Stimulated activated CD4-positive, alpha-beta T cell treated with anti-CD3 and anti-CD28 coated beads, Interleukin-15, amount 100 ng/mL, for 24 hours (primary cell): ENCODE results near the gene LANCL1.
"Not testable (repeated sequence)": the region's sequence is repeated elsewhere in the genome, so short reads cannot be mapped to it uniquely, and the experiment has no call there.

Source experiments
- DNase-seq: peaks from one replicate; pipeline ENCODE4 v3.0.0-alpha.2; 2020

Gene LANCL1

GRCh38 chr2:210458395-210458794 is 18.2 kb downstream of the LANCL1 start:
- no peak for DNase-seq

- no peak for DNase-seq
Measured at GRCh38 chr2:210456571-210456970, 20.0 kb downstream of the LANCL1 start.

DNA sequence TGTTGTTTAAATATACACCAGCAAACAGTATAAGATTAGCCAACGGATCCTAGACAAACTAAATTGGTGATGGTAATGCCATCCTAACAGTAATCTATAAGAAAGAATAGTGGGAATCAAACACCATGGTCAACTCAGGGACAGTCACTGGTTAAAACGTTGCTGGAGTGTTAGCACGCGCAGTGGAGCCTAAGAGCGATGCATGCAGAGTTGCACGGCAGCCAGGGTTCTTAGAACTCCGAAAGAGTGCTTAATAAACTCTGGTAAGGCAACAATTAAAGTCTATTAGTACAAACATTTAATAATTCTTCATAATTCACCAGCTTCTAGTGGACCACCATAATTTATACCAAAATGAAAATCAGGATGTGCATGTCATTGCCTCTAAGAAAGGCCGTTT is 22.2 kb downstream of the LANCL1 start:
- DNase-seq: no peak

GRCh38 chr2:210452194-210452593 is 24.4 kb downstream of the LANCL1 start:
- DNase-seq: no peak

DNA sequence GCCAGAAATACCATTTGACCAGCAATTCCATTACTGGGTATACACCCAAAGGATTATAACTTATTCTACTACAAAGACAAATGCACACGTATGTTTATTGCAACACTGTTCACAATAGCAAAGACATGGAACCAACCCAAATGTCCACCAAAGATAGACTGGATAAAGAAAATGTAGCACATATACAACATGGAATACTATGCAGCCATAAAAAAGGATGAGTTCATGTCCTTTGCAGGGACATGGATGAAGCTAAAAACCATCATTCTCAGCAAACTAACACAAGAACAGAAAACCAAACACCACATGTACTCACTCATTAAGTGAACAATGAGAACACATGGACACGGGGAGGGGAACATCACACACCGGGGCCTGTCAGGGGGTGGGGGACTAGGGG is 25.6 kb downstream of the LANCL1 start:
- DNase-seq: not testable (repeated sequence)

DNA sequence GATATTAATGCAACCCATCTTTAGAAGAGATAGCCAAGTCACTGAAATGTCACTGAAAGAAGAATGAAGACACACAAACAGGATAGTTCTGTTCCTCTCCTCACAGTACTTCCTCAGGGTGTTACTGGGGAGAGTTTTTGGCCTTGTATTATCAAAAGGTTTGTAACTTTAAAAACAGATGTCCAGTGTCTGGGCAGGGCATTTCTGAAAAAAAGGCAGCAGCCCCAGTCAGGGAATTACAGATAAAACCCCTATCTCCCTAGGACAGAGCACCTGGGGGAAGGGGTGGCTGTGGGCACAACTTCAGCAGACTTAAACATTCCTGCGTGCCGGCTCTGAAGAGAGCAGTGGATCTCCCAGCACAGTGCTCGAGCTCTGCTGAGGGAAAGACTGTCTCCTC is 30.8 kb downstream of the LANCL1 start:
- no peak for DNase-seq

DNA sequence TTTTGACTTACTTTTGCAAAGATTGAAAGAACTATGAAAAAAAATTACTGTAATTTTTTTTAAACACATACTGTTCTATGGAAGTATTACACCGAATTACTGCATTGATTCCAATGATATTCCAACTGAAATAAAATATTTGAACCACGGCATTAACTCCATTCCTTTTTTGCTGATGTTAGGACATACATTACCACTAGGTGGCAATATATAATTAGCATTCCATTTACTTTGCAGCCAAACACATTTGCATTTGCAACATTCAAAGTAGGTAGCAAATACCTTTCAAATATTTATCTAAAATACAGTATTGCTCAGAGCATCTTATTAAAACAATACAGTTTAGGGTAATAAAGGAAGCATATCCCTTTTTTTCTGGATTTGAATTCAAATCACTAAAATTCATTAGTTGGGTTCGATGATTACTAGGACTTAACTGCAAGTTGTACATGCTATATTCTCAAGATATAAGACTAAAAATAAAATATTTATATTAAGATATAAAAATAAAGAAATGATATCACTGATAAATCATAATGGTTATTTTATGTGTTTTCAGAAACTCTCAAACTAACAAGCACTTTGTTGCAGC is 31.3 kb downstream of the LANCL1 start:
- no peak for DNase-seq

GRCh38 chr2:210443527-210443926 is 33.0 kb downstream of the LANCL1 start:
- no peak for DNase-seq

DNA sequence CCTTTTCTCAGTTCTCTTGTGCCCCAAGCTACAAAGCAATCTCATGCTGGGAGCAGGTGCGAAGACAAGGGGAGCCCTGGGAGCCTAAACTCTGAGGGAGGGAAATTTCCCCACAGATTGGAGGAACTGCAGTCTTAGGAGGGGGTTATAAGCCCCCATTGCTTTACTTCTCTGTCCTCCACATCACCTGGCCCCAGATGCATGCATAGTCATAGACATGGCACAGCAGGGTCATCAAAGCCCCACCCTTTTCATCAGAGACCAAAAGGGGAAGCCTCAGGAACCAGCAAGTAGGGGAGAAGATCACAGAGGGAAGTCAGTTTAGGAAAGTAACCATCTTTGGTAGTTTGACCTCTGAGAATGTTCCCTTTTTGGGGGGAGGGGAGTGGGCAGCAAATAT is 33.7 kb downstream of the LANCL1 start:
- DNase-seq: no peak

DNA sequence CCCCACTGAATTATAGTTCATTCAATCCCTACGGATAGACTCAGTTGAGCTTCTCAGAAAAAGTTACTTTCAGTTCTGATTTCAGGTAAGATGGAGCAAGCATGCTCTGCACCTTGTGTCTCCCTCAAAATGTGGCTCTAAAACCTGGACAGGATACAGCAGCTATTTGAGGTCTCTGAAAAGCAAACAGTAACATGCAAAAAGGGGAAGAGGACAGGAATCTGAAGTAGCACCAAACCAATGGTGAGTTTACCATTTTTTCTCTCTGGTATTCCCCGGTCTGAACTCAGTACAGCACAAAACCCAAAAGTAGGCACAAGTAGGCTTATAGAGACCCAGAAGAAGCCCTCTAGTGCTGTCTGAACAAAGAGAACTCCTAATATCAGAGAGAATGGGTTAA is 34.1 kb downstream of the LANCL1 start:
- DNase-seq: no peak

- no peak for DNase-seq
Measured at GRCh38 chr2:210440206-210440605, 36.4 kb downstream of the LANCL1 start.

DNA sequence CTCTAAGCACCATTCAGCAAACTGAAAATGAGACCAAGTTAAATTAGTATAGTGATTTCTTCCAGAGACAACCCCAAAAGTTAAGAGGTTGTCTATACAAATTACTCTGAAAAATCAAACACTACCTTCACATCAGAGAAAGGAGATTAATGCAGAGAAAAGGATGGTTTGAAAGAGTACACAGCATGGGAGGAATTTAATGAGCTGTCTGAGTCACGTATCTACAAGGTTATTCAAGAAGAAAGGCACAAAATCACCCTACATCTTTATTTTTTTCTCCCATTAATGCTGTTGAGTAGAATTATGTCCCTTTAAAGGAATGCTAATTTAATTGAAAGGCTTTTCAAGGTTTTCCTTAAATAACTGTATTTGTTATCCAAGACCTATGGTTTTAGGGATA is 41.1 kb downstream of the LANCL1 start:
- no peak for DNase-seq

- no peak for DNase-seq
Measured at GRCh38 chr2:210432633-210433032, 43.9 kb downstream of the LANCL1 start.

DNA sequence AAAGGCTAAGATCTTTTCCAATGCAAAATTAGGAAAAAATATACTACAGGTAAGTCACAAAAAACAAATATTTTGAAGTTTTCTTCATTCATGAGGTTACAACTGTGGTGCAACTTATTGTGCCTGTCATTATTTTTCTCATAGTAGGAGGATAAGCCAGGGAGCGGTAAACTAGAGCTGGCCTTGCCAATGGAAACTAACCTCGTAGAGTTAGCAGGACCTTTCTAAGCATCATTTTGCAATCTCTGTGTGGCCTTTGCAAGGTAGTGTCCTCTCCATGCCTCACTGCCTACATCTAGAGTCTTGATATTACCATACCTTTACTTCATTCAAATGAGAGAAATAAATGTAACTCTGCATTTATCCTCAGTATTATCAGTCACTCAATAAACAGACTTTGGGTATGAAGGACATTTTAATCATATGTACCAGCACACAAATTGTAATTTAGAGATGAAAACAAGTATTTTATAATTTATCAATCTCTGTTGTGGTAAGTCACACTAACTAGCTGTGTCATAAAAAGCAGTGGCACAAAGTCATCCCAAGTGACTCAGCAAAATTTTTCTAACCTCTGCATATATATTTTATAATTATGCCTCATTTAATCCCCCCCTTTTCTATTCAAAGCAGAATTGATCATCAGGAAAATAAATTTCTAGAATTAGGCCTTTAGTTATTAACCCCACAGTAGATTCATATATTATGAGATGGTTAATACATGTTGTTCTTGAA is 47.0 kb downstream of the LANCL1 start:
- no peak for DNase-seq

DNA sequence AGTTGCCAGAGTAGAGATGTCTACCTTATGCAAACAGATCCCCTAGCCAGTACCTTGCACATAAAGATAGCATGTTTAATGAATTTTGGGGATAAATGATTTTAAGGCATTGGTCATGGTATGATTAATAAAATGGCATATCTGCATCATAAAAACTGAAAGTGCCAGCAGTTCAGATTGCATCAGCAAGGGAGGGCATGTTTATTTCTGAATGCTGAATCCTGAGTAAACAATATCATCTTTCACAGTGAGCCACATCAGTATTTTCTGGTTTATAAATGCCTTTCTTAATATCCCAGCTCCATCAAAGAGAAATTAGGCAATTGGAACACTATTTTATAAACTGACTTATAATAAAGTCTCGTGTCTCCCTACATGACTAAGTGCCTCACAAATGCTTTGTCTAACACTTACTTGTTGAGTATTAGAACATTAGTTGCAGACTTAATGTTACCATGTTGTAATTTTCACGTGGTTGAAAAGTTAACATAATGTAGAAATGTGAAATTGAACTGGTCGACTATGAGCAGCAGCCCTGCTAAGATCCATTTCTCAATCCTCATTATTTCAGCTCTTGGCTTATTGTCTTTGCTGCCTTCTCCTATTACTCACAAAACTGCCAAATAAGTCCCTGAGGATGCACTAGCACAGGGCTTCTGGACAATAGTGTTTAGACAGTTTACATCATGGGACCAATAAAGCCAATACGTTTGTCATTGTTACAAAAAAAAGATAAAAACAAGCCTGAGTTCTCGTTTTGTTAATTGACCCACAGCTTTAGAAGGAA is 48.0 kb downstream of the LANCL1 start:
- no peak for DNase-seq

DNA sequence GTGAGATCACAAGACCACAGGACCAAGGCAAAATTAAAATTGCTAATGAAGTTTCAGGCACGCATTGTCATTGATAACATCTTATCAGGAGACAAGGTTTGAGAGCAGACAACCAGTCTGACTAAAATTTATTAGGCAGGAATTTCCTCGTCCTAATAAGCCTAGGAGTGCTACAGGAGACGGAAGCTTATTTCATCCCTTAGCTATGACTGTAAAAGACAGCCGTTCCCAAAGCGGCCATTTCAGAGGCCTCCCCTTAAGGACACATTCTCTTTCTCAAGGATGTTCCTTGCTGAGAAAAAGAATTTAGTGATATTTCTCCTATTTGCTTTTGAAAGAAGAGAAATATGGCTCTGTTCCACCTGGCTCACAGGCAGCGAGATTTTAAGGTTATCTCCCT is 49.2 kb downstream of the LANCL1 start:
- DNase-seq: not testable (repeated sequence)

DNA sequence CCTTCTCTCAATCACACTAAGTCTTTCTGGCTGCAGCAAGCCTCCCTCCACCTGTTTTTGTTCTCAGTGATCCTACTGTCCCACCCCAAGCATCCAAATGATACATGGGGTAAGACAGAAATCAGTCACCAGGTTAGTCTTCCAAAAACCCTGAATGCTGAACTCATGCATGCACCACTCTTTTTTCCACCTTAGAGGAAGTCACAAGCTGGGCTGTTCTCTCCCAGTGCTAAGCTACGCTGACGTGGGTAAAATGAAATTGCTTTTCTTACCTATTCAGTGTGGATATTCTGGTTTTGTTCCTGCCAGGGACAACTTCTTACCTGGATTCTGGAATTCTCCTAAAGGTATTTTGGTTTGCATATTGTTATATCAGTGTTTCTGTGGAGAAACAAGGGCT is 54.2 kb downstream of the LANCL1 start:
- DNase-seq: no peak

DNA sequence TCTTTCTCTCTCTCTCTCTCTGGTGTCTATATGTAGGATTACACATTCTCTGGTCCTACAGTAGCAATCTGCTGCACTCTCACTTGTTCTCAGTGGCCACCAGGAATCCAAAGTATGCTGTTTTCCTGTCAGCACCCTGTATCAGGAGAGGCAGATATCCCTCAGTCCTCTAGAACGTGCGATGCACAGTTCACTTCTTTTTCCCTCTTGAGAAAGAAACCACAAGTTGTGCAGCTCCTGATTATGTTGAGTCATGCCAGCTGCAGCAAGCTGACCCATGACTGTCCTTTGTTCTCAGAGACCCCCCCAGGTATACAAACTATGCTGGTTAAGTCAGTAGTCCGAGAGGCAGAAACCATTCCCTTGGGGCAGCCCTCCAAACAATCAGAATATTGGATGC is 54.6 kb downstream of the LANCL1 start:
- DNase-seq: no peak

- no peak for DNase-seq
Measured at GRCh38 chr2:210412660-210413059, 63.9 kb downstream of the LANCL1 start.

DNA sequence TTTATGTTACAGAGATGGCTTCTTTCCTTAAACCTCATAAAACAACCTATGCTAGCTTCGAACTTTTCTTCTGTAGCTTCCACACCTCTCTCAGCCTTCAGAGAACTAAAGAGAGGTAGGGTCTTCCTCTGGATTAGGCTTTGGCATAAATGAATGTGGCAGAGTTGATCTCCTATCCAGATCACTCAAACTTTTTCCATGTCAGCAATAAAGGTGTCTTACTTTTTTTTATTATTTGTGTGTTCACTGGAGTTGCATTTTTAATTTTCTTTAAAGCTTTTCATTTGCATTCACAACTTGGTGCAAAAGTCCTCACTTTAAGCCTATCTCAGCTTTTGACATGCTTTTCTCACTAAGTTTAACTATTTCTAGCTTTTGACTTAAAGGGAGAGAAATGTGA is 66.0 kb downstream of the LANCL1 start:
- DNase-seq: no peak

GRCh38 chr2:210399440-210400041 is 77.0 kb downstream of the LANCL1 start:
- no peak for DNase-seq

DNA sequence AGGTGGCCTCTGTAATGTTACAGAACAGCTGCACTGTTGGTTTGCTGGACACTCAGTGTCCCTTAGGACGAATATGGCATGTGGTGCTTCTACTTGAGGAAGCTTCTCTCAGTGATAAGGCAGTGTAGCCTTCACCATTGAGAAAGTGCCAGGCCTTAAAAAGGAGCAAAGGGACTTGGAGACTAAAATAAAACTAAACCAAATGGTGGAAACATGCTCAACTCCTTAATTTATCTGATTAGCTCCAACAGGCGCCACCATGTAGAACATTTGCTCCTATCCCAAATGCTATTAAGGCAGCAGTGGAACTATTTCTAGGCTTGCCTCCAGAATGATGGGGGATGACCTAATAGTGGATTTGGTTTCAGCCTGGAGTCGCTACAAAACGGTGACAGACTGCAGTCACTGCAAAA is 84.1 kb downstream of the LANCL1 start:
- no peak for DNase-seq

- DNase-seq: no peak
Measured at GRCh38 chr2:210389856-210390255, 86.7 kb downstream of the LANCL1 start.

GRCh38 chr2:210388148-210388547 is 88.4 kb downstream of the LANCL1 start:
- no peak for DNase-seq
